HG03439 (cell line): ENCODE results near the gene AMN.

Experiments used
- ATAC-seq: cut with Tn5 transposase; IDR thresholded peaks from one replicate; pipeline ENCODE4 v1.9.1; 2021; ENCODE audit warnings: mild to moderate bottlenecking, moderate library complexity; ENCODE audit not compliant: unreplicated experiment

Gene AMN

DNA sequence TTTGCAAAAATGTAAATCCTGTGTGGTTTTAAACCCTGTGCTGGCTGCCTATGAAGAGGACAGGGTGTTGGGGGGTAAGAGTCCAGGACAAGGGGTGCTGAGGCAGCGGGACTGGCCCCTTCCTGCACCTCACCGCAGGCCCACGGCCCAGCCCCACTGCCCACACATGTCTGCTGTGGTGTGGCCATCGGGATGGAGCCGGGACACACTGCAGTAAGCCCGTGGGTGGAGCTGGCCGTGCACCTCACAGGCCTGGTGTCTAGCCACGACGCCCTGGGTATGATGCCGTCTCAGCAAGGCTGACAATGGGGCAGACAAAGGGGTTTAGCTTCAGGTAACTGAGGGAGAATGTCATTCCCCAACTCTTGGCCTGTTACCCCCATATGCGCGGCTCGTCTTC is 19.6 kb downstream of the AMN start:
- no peak for ATAC-seq

DNA sequence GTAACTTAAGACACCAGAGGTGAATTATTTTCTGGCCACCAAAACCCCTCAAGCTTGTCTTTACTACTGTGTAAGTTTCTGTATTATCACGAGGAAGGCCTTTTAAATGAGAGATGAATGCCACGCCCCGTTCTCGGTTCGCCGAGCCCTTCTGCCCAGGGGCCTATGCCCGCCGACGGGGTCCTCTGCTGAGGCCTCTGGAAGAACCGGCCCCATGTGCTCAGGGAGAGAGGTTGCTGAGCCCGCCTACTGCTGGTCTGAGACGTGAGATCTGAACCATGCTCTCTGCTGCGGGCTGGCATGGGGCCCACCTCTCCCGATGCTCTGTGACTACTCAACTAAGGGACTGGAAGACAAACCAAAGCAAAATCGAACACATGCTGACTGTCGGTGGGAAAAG is 21.0 kb downstream of the AMN start:
- ATAC-seq, result no peak

DNA sequence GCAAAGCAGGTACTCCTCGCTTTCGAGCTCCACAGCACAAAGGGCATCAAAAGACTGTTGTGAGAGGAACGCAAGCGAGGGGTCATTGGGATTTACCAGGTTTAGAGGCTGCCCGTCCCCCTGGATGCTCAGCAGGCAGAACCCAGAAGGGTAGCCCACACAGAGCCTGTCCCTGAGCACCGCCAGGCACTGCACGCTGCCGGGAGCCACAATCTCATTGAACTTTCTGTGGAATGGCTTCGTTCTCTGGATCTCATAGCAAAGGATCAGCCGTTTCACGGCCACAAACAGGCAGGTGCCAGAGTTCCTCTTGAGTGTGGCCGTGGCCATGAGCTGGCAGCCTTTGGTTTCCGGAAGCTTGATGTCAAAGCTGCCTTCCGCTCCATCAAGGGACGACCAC is 21.5 kb downstream of the AMN start:
- ATAC-seq, result no peak

DNA sequence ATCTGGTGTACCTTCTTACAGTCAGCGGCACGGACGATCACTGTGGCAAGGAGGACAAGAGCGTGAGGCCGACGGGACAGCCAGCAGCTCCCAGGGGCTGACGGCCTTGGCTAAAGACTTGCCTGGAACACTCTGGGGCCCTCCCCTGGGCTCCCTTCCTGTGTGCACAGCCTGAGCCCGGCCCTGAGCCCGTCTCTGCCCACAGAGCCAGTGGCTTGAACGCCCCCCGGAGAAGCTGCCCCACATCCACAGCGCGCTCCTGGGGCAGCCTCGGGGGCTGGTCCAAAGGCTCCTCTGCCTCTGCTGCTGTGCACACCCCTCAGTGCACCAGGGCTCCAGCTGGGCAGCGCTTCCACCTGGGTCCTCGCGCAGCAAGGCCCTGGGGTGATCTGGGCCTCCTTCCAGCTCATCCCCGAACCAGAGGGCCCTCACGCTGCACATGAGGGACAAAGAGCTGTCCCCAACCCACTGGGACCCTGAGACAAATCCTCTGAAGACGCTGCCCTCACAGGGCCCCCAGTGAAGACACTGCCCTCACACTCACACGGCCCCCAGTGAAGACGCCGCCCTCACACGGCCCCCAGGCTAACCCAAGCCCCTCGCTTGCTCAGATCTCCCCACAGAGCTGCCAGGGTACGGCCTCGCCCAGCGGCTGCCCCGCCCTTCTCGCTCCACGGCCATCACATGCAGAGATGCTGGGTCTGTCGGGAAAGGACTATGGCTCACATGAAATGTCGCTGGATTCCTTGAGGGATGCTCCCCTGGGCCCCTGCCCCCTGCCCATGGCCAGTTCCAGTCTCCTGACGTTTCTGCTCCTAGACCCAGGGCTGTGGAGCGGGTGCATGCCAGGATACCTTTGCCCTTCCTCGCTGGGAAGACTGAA is 22.2 kb downstream of the AMN start:
- no peak for ATAC-seq

DNA sequence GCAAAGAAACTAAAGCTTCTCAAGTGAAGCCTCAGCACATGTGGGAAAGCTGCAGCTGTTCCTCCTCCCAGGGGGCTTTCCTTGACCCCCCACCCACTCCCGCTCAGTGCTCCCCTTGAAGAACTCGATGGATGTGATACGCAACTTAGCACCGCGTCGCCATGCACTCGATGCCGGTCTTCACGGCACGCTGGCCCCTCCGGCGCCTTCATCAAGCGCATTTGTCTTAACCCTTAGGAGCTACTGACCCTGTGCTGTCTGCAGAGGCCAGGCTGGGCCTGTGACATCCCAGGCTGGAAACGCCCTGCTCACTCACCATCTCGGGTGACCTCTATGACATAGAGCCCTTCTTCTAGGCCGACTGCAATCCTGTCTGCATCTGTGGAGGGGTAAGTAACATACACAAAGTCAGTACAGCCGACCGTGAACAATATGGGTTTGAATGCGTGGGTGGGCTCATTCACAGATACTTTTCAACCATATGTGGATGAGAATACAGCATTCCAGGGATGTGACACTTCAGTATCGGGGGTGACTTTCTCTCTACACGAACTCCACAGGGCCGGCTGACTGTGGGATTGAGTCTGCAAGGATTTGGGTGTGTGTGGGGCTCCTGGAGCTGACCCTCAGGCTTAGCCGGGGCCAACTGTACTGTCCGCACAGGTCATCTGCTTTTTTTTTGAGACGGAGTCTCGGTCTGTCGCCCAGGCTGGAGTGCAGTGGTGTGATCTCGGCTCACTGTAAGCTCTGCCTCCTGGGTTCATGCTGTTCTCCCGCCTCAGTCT is 23.1 kb downstream of the AMN start:
- ATAC-seq, result no peak

DNA sequence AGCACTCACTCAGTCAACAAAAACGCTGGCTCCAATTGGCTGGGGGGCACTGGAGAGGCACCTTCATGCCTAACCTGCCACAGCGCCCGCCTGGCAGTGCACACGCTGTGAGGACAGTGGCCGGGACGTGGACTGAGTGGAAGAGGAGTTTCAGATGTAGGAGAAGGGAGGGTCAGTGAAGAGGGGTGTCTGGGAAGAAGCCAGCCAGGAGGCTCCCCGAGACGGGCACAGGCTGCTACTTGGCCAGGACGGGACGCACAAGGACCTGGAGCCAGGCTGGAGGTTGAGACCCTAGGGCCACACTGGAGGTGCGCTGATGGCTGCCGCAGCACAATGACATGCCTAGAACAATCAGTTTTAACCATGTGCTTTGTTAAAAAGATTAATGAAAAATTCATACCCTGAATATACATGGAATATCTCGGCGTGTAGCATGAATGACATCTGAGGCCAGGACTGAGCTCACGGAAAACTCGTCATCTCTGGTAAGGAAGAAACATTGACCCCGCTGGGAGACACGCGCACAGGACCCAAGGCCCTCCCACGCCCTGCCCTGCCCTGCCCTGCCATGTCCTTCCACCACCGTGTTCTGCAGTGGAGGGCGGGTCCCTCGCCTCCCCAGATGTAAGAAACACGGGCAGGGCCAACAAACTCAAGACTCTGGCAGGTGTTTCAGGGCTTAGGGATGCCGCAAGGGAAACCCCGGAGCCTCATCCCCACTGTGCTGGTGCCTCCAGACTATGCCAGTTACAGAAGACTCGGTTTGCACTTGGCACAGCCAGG is 25.0 kb downstream of the AMN start:
- no peak for ATAC-seq

DNA sequence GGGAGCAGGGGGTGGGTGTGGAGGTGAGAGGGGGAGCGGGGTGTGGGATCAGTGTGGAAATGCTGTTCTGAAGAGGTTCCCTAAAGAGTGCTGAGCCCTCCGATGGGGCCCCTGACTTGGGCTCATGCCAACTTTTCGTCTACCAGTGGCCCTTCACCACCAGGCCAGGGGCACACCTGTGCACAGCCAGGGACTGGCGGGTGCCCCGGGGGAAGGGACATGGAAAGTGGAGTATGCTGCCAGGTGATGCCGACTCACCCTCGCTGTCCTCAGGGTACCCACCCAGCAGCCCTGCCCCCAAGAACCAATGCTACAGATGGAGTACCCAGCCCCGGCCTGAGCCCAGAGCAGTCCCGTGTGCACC is 26.2 kb downstream of the AMN start:
- no peak for ATAC-seq

DNA sequence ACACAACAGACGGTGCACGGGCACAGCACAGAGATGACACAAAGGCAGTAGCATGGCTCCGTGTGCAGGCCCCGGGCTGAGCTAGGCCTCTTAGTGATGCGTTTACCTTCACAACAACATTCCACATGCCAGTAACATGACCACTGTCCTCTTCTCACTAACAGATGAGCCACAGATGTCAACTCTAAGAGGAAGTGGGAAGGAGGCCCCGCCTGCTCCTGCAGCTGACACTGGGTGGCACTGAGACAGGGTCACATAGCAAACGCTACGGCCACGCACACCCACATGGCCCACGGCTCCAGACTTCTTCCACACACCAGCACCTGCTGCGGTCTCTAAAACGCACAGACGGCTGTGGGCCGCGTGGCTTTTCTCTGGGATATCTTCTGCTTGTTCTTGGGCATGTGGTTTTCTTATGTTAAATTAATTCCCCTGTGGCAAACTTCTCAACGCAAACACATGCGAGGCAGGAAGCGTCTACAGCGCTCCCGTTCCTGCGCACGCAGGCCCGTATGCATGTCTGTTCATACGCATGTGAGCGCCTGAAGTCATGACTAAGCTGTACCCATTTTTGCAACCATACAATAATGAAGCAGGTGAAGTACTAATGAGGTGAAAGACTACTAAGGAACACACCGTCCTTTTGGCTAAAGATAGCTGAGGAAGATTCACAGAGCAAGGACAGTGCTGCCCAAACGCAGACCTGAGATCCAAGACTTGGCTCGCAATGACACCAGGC is 26.8 kb downstream of the AMN start:
- ATAC-seq, result no peak

DNA sequence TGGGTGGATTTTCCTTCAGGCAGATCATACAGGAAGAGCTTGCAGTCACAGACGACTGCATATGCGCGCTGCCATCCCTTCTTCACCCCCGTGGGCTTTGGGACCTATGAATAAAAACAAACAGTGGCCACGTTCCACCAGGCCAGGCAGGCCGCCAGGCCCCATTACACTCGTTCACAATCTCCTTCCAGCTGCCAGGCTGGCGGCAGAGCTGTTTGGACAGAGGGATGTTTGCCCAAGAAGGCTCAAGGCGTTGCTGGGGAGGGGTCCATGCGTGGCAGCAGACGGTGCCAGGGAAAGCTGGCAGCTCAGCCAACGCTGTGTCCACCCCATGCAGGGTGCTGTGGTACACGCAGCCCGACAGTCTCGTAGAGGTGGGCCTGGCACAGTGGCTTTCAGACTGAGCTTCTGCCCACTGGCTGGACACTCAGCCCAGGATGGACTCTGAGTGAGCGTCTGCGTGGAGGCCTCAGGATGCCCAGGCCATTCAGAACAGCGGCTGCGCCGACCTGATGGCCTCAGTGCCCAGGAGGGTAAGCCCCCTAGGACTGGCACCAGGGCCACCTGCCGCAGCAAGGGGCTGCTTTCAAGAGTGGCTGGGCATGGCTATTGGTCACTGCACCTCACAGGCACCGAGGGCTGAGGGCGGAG is 27.5 kb downstream of the AMN start:
- no peak for ATAC-seq

DNA sequence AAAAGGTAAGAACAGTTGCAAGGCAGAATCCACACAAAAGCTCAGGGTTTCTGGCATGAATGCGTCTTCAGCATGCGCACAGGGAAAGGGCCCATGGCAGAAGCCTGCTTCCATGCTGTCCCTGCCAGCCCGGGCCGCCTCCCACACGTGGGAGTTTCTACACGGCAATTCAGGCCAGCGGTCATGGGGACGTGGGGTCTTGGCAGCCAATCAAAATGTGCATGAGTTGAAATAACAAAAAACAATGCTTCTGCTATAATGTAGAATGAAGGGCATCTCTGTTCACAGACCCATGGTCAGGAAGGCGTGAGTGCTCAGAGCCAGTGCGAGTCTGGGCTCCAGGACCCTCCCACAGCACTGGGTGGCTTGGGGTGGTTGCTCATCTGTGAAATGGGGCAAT is 28.6 kb downstream of the AMN start:
- no peak for ATAC-seq

DNA sequence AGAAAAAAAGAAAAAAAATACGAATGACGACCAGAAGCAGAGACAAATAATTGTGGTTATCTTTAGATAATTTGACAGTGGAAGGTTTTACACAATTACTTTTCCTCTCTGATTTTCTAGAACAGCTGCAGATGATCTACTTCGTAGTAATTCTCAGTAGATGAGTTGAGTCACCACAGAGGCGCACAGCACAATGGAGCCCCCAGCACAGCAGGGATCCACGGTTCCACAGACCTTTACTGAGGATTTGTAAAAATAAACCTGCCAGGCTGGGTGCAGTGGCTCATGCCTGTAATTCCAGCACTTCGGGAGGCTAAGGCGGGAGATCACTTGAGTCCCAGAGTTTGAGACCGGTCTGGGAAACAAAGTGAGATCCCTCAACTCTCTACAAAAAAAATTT is 29.3 kb downstream of the AMN start:
- no peak for ATAC-seq

DNA sequence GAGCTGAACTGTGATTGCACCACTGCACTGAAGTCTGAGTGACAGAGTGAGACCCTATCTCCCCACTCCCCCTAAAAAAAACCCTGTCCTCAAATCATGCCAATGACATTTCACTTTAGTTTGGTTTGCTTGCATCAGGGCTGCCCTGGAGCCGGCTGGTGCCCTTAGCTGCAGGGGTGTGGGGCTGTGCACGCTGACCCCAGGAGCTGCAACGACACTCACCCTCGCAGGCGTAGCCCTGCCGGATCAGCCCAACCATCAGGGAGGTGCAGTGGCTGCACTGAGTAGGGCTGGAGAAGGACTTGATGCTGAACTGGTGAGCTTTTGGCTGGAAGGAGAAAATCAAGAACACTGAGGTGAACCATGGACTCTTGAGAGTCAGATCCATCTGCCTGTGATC is 29.8 kb downstream of the AMN start:
- no peak for ATAC-seq

DNA sequence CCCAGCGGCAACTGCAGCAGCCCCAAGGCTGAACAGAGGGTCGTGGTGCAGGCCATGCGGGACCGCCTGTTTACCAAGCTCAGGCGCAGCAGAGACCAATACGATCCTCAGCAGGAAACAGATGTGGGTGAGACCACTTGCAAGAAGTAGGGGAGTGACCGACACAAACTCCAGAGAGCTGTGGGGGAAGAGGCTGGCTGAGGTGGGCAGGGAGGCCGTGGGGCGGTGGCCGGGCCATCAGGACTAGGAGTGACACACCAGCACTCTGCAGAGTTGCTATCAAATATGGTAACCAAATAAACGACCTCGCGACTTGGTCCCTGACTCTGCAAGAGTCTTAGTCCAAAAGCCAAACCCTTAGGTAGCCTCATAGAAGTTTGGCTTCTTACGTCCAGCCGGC is 30.6 kb downstream of the AMN start:
- ATAC-seq, result no peak

DNA sequence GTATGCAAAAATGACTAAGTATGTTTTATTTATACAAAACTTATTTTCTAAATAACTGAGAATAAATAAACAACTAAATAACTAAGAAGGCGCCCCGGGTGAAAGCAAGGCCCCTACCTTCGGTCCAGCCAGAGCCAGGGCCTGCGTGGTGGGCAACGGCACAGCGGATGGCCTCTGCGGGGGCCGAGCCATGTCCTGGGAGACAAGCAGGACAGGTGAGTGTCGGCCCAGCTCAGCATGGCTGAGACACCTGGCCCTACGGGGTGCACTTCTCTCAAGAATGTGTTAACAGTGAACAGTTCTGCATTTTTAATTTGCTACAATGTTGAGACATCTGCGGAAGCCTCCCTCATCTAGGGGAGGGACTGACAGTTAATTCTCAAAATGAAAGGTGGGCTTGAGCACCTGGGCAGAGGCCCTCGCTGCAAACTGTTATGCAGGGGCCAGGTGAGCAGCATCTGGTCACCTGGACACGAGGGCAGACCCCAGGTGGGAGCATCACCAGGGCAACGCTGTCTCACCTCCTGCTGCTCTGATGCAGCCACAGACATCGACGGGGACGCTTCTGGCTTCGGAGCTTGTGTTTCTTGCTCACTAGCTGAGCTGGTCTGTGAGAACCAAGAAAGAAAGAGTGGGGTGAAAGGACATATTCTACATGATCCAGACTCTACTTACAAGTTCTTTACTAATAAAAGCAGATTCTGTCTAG is 31.8 kb downstream of the AMN start:
- no peak for ATAC-seq

DNA sequence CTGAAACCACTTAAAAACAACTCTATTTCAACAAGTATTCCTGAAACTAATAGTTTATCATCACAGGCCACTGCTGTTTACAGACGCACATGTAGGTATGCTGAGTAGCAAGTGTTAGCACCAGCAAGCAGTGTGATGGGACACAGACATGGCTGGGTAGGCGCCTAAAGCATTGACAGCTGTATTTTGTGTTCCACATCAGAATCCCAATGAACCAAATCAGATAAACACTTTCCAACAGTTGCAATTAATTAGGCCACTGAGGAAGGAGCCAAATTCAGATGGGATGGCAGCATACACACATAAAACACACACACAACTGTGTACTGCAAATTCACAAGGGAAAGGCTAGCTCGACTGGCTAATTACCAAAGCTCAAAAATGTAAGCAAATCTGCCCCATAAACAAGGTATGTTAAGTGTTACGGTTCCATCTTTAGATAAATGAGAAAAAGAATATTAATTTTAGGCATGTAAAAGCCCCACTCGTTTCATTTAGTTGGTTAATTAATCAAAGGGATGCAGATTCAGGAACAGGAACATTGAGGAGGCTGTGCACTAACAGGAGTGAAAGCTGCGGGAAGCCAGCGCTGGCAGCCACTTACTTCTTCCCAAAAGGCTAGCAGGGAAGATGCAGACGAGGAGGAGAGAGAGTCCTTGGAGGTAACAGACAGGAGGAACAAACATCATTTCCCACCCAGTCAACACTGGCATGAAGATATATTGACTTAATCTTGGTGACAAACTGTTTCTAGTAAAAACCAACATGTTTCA is 33.4 kb downstream of the AMN start:
- ATAC-seq, result no peak

DNA sequence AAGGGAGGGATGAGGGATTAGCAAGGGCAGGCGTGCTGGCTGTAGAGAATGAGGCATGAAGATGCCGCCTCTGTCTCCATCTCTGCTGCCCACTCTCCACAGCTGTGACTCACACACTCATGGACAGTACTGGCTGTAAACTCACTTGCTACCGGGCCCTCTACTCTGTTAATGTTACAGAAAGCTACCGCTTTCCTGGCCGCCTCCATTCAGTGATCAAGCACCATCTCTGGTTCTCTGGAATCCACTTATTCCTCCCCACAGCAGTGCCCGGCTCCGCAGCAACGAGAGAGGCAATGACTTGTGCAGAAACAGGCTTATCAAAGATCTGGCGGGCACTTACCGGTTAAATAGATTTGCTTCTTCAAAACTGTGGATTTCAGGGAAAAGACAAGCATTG is 34.8 kb downstream of the AMN start:
- ATAC-seq, result no peak

DNA sequence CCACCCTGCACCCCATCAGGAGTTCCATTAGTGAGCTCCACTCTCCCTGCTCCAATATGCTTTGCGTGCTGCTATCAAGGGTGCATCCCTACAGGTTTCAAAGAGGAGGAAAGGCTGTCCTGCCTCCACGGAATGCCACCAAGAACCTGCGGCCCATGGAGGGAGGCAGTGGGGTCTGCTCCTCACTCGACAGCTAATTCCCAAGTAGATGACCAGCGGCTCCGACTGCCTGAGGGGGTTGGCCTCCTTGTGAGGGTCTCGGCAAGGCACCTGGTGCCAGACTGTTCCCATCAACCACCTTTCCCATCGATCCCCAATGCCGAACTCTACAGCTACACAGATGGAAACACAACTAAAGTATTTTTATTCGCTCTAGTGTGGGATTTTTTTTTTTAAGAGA is 36.0 kb downstream of the AMN start:
- no peak for ATAC-seq

DNA sequence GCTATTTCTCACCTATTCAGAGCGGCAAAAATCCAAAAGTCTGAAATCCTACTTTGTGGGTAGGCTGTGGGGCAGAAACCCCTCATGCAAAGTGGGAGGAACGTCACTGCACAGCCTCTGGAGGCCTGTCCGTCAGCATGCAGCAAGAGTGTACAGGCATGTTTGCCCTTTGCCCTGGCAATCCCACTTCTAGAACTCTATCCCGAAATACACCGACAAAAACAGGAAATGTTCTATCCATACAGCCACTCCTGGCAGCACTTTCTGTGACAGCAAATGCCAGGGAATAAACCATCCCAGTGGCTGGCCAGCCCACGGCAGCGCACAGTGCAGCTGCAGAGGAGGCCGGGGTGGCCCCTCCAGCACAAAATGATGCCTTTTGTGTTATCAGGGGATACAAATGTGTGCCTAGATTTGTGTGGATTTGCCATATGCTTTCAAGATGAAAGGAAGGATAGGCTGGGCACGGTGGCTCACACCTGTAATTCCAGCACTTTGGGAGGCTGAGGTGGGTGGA is 39.7 kb downstream of the AMN start:
- no peak for ATAC-seq
